IMR-90 (cell line): ENCODE data around the gene NTM.

Experiments used
- BHLHE40 ChIP-seq: fragments of 150-350 bp; IDR thresholded peaks from 2 replicates; pipeline ENCODE4 v1.6.1; 2016; ENCODE audit warnings: mild to moderate bottlenecking, low read depth, low read length
- CEBPB ChIP-seq: IDR thresholded peaks from 2 replicates; pipeline ENCODE4 v1.6.1; 2012; ENCODE audit warnings: low read depth, low read length, improper control_type of control experiment
- CHD1 ChIP-seq: IDR thresholded peaks from 2 replicates; pipeline ENCODE4 v1.6.1; 2012; ENCODE audit warnings: low read depth, low read length, improper control_type of control experiment
- FOS ChIP-seq: fragments of 150-350 bp; IDR thresholded peaks from 2 replicates; pipeline ENCODE4 v1.6.1; 2016; ENCODE audit warnings: low read depth, low read length
- MAFK ChIP-seq: IDR thresholded peaks from 2 replicates; pipeline ENCODE4 v1.6.1; 2012; ENCODE audit warnings: low read depth, low read length, improper control_type of control experiment
- MXI1 ChIP-seq: IDR thresholded peaks from 2 replicates; pipeline ENCODE4 v1.6.1; 2012; ENCODE audit warnings: low read depth, mild to moderate bottlenecking, low read length, moderate library complexity, borderline replicate concordance
- NFE2L2 ChIP-seq: fragments of 150-350 bp; IDR thresholded peaks from 2 replicates; pipeline ENCODE4 v1.6.1; 2016; ENCODE audit warnings: low read depth, mild to moderate bottlenecking, low read length
- POLR2A ChIP-seq: IDR thresholded peaks from 2 replicates; pipeline ENCODE4 v1.6.1; 2012; ENCODE audit warnings: mild to moderate bottlenecking, low read depth, low read length
- RAD21 ChIP-seq: IDR thresholded peaks from 2 replicates; pipeline ENCODE4 v1.6.1; 2012; ENCODE audit warnings: low read length, improper control_type of control experiment
- RCOR1 ChIP-seq: IDR thresholded peaks from 2 replicates; pipeline ENCODE4 v1.6.1; 2012; ENCODE audit warnings: mild to moderate bottlenecking, low read length, improper control_type of control experiment; ENCODE audit not compliant: insufficient replicate concordance
- RFX5 ChIP-seq: IDR thresholded peaks from 2 replicates; pipeline ENCODE4 v1.8.0; 2012; ENCODE audit warnings: low read depth, mild to moderate bottlenecking, low read length, moderate library complexity
- USF2 ChIP-seq: fragments of 150-350 bp; IDR thresholded peaks from 2 replicates; pipeline ENCODE4 v1.6.1; 2017; ENCODE audit warnings: mild to moderate bottlenecking, antibody characterized with exemption, low read length, low read depth
- TF ChIP-seq, protein P1 (sequence below): conservative IDR thresholded peaks from 2 replicates; pipeline ENCODE4 v1.5.1; 2012; ENCODE audit warnings: mild to moderate bottlenecking, low read depth, low read length, improper control_type of control experiment
- TF ChIP-seq, protein P2 (sequence below): fragments of 150-350 bp; IDR thresholded peaks from 2 replicates; pipeline ENCODE4 v1.6.1; 2016; ENCODE audit warnings: low read depth, mild to moderate bottlenecking, low read length, moderate library complexity, borderline replicate concordance

DNA sequence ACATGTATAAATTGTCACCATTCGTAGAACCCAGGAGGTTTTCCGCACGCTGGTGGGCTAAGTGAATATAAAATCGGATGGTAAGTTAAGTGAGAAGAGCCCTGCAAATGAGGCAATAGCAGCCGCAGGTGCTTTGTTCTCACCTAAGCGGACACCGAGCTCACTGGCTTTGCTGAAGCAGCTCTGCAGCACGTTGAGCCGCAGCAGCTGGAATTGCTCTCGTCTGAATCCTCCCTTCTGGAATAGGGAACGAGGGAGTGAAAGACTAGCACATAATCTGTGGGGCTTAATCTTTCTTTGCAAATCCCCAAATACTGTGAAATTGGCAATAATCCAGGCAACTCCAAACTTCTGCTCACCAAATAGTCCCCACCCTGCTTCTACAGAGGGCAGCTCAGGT, 488.1 kb downstream of the NTM start:
- TF ChIP-seq, protein P1, sequence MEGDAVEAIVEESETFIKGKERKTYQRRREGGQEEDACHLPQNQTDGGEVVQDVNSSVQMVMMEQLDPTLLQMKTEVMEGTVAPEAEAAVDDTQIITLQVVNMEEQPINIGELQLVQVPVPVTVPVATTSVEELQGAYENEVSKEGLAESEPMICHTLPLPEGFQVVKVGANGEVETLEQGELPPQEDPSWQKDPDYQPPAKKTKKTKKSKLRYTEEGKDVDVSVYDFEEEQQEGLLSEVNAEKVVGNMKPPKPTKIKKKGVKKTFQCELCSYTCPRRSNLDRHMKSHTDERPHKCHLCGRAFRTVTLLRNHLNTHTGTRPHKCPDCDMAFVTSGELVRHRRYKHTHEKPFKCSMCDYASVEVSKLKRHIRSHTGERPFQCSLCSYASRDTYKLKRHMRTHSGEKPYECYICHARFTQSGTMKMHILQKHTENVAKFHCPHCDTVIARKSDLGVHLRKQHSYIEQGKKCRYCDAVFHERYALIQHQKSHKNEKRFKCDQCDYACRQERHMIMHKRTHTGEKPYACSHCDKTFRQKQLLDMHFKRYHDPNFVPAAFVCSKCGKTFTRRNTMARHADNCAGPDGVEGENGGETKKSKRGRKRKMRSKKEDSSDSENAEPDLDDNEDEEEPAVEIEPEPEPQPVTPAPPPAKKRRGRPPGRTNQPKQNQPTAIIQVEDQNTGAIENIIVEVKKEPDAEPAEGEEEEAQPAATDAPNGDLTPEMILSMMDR = no peak
- no peak for TF ChIP-seq POLR2A
- TF ChIP-seq MXI1 = no peak
- TF ChIP-seq MAFK = no peak
- TF ChIP-seq CEBPB = no peak
- TF ChIP-seq CHD1 = no peak
- TF ChIP-seq BHLHE40 = no peak
- no peak for TF ChIP-seq RCOR1
- TF ChIP-seq, protein P2, sequence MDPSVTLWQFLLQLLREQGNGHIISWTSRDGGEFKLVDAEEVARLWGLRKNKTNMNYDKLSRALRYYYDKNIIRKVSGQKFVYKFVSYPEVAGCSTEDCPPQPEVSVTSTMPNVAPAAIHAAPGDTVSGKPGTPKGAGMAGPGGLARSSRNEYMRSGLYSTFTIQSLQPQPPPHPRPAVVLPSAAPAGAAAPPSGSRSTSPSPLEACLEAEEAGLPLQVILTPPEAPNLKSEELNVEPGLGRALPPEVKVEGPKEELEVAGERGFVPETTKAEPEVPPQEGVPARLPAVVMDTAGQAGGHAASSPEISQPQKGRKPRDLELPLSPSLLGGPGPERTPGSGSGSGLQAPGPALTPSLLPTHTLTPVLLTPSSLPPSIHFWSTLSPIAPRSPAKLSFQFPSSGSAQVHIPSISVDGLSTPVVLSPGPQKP = no peak
- TF ChIP-seq FOS = no peak
- no peak for TF ChIP-seq RAD21
- no peak for TF ChIP-seq RFX5
- no peak for TF ChIP-seq USF2
- TF ChIP-seq NFE2L2 = no peak
